GM10248 (cell line): ENCODE results near the gene RXRA.

Source experiments
- CTCF ChIA-PET: fragments of 300-600 bp; sonication (Branson Sonifier 250); formaldehyde crosslinking; extraction: SDS; loops from one replicate; lab custom pipeline; 2021; ENCODE audit warnings: antibody characterized with exemption; lab: Yijun Ruan, JAX
- POLR2A ChIA-PET: fragments of 350-650 bp; sonication (Branson Sonifier 250); formaldehyde crosslinking; extraction: SDS; loops from one replicate; lab custom pipeline; 2020; ENCODE audit warnings: antibody characterized with exemption; lab: Yijun Ruan, JAX
- DNase-seq: peaks from one replicate; pipeline ENCODE4 v3.0.0; 2012; ENCODE audit errors: extremely low spot score
- TF ChIP-seq, protein P1 (sequence below): IDR thresholded peaks from 2 replicates; pipeline ENCODE4 v1.5.1; 2012; ENCODE audit warnings: mild to moderate bottlenecking, low read depth; ENCODE audit errors: extremely low read depth, missing control alignments, control extremely low read depth

Gene RXRA

DNA sequence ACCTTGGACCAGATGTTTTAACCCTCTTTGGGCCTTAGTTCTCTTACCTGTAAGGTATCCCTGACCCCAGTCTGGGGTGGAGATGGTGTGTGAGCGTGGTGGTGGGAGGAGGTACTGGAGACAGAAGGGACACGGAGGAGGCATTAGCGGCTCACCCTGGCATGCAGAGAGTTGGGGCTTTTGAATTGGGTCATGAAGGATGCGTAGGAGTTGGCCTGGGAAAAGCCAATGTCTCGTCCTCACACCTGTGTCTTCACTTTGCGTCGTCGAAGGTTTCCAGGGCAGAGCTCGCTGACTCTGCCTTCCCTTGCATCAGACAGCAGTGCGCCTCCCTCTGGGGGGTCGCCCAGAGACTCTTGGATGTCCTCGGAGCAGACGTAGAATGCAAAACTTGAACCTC, 11.2 kb downstream of the RXRA start:
- ChIA-PET POLR2A (no interaction called here), CTCF (no interaction called here)
- DNase-seq, result no peak
- TF ChIP-seq, protein P1, sequence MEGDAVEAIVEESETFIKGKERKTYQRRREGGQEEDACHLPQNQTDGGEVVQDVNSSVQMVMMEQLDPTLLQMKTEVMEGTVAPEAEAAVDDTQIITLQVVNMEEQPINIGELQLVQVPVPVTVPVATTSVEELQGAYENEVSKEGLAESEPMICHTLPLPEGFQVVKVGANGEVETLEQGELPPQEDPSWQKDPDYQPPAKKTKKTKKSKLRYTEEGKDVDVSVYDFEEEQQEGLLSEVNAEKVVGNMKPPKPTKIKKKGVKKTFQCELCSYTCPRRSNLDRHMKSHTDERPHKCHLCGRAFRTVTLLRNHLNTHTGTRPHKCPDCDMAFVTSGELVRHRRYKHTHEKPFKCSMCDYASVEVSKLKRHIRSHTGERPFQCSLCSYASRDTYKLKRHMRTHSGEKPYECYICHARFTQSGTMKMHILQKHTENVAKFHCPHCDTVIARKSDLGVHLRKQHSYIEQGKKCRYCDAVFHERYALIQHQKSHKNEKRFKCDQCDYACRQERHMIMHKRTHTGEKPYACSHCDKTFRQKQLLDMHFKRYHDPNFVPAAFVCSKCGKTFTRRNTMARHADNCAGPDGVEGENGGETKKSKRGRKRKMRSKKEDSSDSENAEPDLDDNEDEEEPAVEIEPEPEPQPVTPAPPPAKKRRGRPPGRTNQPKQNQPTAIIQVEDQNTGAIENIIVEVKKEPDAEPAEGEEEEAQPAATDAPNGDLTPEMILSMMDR, result no peak

DNA sequence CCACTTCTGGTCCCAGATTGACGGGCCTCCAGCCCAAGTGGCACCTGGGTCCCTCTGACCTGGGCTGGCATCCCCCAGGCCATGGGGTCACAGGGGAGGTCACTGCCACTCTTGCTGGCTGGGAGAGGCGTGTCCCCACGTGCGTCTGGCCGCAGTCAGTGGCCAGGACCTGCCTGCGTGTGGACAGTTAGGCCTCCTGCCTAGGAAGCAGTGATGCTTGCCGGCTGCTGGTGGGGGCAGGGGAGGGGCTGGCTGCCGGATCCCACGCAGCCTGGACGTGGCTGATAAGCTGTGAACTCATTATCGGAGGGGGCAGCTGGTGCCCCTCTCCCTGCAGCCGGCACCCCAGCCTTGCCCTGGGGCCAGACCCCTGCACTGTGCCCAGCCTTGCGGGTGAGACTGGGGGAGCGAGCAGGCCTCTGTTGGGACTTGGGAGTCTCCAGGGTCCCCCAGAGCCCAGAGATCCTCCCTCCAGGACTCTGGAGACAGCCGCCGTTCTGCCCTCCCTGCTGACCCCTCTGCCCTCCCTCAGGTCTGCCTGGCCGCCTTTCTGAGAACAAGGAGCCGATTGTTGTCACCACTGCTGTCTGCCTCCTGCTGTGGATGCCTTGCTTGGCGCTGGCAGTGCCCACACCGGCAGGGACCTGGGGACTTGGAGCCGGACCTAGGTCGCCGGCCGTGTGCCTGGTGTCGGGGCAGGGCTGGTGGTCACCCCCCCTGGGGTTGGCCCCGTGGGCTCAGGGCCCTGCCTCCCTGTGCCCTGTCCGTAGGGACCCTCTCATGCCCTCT, 12.3 kb downstream of the RXRA start:
- no peak for DNase-seq
- POLR2A ChIA-PET, result no interaction called here
- CTCF ChIA-PET, result no interaction called here
- TF ChIP-seq, protein P1, result no peak

DNA sequence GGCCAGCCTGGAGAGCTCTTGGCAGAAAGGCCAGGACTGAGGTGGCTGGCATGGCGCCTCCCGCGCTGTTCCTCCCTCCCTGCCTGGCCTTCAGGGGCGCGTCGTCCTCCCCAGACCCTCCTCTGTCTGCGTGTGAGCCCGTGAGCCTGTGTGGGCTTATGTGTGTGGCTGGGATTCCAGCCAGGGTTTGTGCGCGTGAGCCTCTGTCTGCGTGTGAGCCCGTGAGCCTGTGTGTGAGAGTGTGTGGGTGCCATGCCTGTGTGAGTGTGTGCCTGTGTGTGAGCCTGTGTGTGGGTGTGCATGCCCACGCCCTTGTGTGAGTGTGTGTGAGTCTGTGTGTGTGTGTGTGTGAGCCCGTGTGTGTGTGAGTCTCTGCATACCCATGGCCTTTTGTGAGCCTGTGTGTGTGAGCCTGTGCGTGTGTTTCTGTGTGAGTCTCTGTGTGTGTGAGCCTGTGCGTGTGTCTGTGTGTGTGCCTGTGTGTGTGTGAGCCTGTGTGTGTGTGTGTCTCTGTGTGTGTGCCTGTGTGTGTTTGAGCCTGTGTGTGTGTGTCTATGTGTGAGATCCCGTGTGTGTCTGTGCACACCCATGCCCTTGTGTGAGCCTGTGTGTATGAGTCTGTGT, 13.0 kb downstream of the RXRA start:
- CTCF ChIA-PET, result no interaction called here
- DNase-seq, result no peak
- POLR2A ChIA-PET, result no interaction called here
- TF ChIP-seq, protein P1, result no peak

DNA sequence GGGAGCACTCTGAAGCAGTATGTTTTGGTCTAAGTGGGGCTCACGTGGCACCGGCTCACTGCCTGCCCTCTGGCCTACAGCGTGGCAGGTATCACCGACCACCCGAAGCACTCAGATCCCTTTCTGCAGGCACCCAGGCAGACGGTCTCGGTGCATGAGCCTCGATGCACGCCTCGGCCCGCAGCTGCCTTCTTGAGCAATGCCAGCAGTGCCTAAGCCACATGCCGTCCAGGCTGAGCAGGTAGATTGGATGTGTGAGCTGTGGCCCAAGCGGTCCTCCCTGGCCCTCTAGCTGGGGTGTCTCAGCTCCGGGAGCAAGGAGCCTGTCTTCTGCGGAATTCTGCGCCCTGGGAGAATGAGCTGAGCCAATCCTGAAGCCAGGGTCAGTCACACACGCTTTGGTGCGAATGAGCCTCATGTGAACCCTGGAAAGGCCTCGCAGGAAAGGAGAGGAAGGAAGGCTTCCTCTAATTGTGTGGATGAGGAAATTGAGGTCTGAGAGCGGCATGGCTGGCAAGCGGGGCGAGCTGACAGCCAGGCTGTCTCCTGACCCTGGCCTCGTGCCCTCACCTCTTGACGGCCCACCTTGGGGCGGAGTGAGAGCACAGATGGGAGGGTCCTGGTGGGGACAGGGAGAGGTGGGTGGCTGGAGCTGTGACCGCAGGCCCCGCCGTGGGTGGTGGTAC, 14.4 kb downstream of the RXRA start:
- TF ChIP-seq, protein P1, result no peak
- DNase-seq, result no peak
- ChIA-PET POLR2A (no interaction called here), CTCF (no interaction called here)

DNA sequence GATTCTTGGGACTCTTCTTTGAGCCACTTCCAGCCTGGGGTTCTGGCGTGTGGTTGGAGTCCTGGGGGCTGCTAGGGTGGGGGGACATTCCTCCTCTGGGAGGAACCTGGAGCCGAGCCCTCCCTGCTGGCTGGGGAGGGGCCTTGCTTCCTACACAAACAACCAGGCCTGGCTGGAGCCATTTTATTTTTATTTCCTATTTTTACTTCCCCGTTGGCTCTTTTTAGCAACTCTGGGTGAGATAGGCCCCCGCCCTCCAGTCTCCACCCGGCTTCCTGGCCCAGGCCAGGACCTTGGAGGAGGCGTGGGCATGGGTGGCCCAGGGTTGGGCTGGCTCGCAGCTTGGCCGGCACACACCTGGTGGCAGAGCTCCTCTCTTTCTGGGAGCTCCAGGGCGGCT, 15.1 kb downstream of the RXRA start:
- TF ChIP-seq, protein P1, result no peak
- CTCF ChIA-PET, result no interaction called here
- POLR2A ChIA-PET, result no interaction called here
- no peak for DNase-seq

DNA sequence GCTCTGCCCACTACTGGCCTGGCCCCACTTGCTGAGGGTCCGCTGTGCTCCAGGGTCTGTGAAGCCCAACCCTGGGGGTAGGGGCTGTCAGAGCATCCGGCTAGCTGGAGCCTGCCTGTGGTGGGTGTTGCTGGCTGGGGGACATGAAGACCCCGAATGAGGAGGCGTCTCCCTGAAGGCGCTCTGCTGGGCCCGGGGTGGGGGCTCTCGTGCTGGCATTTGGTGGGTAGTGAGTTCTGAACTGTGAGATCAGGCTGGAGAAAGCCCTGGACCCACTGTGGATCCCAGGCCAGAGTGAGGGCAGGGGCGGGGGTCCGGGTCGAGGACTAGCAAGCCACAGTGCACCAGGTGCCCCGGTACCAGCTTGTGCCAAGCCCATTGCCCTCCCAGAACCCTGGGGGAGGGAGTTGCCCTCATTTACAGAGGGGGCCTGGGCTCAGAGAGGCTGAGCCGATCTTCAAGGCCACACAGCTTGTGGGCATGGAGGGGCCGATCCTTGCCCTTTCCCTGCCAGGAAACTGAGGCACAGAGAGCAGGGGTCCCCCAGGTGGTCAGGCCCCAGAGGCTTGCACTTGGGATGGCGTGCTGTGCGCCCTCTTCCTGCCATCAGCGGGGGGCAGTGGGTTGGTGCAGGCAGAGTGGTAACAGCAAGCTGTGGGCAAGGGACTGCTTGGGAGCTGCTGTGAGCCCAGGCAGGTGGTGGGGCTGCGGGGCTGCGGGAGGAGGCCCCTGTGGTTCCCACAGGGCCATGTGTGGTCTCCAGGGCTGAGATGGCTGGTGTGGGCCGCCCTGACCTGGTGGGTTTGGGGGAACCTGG, 15.9 kb downstream of the RXRA start:
- DNase-seq, result no peak
- ChIA-PET POLR2A (no interaction called here), CTCF (no interaction called here)
- TF ChIP-seq, protein P1, result no peak
